ENCODE results near the gene ETV5. TPM values are rescaled to one million over a fixed set of nuclear protein-coding genes. Genes with fewer than 3 reads are reported as not detected.

ETV5 gene
- total RNA-seq, 4 donors from 2014 or later: 1.7 to 6.7 (median 5.0) TPM

DNA sequence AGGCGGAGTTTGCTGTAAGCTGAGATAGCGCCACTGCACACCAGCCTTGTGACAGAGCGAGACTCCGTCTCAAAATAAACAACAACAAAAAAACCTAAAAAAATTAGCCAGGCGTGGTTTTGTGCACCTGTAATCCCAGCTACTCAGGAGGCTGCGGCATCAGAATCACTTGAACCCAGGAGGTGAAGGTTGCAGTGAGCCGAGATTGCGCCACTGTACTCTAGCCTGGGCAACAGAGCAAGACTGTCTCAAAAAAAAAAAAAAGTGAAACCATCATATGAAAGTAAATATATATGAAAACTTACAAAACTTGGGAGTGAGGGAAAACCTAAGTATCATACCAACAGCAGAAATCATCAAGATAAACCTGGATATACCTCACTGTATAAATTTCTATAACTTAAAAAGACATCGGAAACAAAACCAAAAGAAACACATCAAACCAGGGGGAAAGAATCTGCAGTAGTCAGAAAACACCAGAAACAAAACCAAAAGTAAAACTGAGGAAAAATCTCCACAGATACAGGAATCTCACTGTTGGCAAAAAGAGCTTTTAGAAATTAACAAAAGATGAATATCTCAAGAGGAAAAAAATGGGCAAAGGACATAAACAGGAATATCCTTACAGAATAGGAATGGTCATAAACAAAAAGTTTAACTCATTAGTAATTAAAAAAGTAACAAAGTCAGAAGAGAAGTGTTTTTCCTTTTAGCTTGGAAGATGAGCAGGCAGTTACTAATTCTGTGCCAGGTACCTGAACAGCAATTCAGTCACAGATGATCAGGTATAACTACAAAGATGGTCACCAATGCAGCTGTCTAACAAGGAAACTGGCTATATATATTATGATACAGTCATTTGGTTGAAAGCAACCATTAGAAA lies 41.3 kb downstream of the ETV5 start:
- Histone ChIP-seq H3K4me1 (no peaks in the 10 kb centered on the region), H3K9me3 (no peaks in the 10 kb centered on the region), H3K36me3 (peaks cover 0 to 6% (median 0%) of the 10 kb centered on the region in 3 donors), H3K27ac (no peak overlapping the region), H3K4me3 (no peak overlapping the region), H3K27me3 (no peaks in the 10 kb centered on the region)
- TF ChIP-seq POLR2A (IDR thresholded peaks at IDR 0.05) (no peak), CTCF (IDR thresholded peaks at IDR 0.05) (no peak)
- WGBS, 2 donors: 85 to 88% methylated on average over 9 of the region's 9 CpGs
- DNase-seq: no peak
- intact Hi-C loops (cut with DNase I): no loop called here

DNA sequence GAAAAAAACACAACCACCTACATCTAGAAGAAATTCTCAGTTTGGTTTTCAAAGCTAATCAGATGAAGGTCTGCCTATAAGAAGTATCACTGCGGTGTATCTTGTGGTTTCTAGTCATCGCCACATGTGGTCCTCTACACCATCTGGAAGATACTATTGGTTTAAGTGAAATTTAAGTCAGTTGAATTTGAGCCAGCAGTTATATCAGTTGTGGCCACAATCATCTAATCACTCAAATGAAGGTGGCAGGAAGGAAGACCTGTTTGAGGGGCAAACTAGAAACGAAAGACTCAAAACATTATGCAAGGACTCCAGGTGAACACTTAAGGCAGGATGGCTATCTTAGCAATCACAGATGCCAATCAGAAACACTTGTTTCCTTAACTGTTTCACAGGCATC lies 48.7 kb downstream of the ETV5 start:
- no peak for DNase-seq
- TF ChIP-seq CTCF (IDR thresholded peaks at IDR 0.05) (no peak), POLR2A (IDR thresholded peaks at IDR 0.05) (no peak)
- Histone ChIP-seq H3K4me3 (no peak overlapping the region), H3K9me3 (no peaks in the 10 kb centered on the region), H3K27ac (no peak overlapping the region), H3K27me3 (no peaks in the 10 kb centered on the region), H3K36me3 (peaks cover 0 to 20% (median 0%) of the 10 kb centered on the region in 3 donors), H3K4me1 (no peaks in the 10 kb centered on the region)
- 54 to 78% methylated on average over 3 of the region's 3 CpGs for WGBS, 2 donors
- intact Hi-C loops (cut with DNase I): no loop called here

DNA sequence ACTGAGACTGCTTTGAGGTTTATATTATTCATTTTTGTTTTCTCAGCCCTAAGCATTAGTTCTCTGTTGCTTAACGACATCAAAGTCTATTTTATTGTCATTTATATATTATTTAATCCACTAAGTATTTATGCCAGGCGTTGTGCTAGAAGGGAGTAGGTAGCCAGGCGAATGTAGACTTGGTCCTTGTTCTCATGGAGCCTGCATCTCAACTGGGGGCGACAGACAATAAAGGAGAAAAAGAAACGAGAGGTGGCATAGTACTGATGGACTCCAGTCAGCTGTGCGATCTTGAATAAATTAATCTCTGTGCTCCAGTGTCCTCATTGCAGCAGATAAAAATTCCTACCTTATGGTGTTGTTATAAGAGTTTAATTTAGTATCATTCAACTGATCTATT lies 49.7 kb downstream of the ETV5 start:
- H3K9me3 ChIP-seq: no peaks in the 10 kb centered on the region
- 89% methylated on average over 6 of the region's 6 CpGs for WGBS, 2 donors
- no peaks in the 10 kb centered on the region for H3K27me3 ChIP-seq
- H3K27ac ChIP-seq: no peak overlapping the region
- H3K4me3 ChIP-seq: no peak overlapping the region
- no peak for DNase-seq
- TF ChIP-seq POLR2A (IDR thresholded peaks at IDR 0.05) (no peak), CTCF (IDR thresholded peaks at IDR 0.05) (no peak)
- intact Hi-C loops (cut with DNase I): no loop called here
- peaks cover 0 to 17% (median 0%) of the 10 kb centered on the region in 3 donors for H3K36me3 ChIP-seq
- no peaks in the 10 kb centered on the region for H3K4me1 ChIP-seq

DNA sequence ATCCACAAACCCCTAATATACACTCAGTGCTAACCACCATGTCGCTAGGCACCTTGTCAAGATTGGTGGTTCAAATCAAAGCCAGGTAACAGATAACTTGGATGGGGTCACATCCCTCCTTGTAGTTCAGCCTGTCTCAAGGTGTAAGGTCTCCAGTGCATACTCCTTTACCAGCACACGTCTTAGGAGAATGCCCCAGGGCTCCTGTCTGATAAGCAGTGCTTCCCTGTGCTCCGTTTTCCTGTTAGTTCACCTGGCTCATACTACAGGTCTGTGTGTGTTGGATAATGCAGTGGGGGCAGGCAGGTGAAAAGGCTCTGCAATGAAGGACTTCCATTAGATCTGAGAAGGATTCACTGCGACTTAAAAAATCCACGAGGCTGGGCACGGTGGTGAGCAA lies 50.7 kb downstream of the ETV5 start:
- H3K36me3 ChIP-seq: peaks cover 0 to 17% (median 0%) of the 10 kb centered on the region in 3 donors
- no peak overlapping the region for H3K4me3 ChIP-seq
- TF ChIP-seq POLR2A (IDR thresholded peaks at IDR 0.05): no peak
- TF ChIP-seq CTCF (IDR thresholded peaks at IDR 0.05): no peak
- no peaks in the 10 kb centered on the region for H3K9me3 ChIP-seq
- 80 to 95% methylated on average over 6 of the region's 6 CpGs for whole genome bisulfite sequencing, 2 donors
- no peak overlapping the region for H3K27ac ChIP-seq
- no peaks in the 10 kb centered on the region for H3K4me1 ChIP-seq
- intact Hi-C loops (cut with DNase I): no loop called here
- DNase-seq: no peak
- H3K27me3 ChIP-seq: no peaks in the 10 kb centered on the region

DNA sequence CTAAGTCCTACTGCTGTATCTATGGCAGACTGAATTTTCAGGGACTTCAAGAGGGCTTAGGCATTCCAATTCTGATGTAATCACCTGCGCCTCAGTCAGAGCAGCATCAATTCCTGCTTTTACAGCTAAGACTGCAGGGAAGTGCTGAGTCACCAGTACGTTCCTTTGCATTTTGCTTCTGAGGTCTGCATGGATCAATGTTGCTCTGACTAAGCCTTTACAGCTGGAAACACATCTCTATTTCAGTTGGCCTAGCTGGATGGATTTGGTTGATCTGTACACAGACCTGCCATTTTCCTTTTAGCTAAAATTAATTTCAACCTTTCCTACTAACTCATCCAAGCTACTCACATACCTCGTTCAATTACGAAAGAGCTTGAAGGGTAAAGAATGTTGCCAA lies 51.3 kb downstream of the ETV5 start:
- H3K27ac ChIP-seq: no peak overlapping the region
- no peak for TF ChIP-seq POLR2A (IDR thresholded peaks at IDR 0.05)
- TF ChIP-seq CTCF (IDR thresholded peaks at IDR 0.05): no peak
- H3K27me3 ChIP-seq: no peaks in the 10 kb centered on the region
- peaks cover 0 to 17% (median 0%) of the 10 kb centered on the region in 3 donors for H3K36me3 ChIP-seq
- no peak for DNase-seq
- no peaks in the 10 kb centered on the region for H3K9me3 ChIP-seq
- H3K4me3 ChIP-seq: no peak overlapping the region
- H3K4me1 ChIP-seq: no peaks in the 10 kb centered on the region
- WGBS, 2 donors: 66 to 86% methylated on average over 4 of the region's 4 CpGs
- intact Hi-C loops (cut with DNase I): no loop called here

All from esophagus squamous epithelium (tissue), 5 donors.